ENCODE measurements around the gene TRDMT1. TPM values are rescaled to one million over a fixed set of nuclear protein-coding genes. Genes with fewer than 3 reads are reported as not detected.

TRDMT1 gene
- polyA plus RNA-seq, 1 experiment: 2.4 TPM

DNA sequence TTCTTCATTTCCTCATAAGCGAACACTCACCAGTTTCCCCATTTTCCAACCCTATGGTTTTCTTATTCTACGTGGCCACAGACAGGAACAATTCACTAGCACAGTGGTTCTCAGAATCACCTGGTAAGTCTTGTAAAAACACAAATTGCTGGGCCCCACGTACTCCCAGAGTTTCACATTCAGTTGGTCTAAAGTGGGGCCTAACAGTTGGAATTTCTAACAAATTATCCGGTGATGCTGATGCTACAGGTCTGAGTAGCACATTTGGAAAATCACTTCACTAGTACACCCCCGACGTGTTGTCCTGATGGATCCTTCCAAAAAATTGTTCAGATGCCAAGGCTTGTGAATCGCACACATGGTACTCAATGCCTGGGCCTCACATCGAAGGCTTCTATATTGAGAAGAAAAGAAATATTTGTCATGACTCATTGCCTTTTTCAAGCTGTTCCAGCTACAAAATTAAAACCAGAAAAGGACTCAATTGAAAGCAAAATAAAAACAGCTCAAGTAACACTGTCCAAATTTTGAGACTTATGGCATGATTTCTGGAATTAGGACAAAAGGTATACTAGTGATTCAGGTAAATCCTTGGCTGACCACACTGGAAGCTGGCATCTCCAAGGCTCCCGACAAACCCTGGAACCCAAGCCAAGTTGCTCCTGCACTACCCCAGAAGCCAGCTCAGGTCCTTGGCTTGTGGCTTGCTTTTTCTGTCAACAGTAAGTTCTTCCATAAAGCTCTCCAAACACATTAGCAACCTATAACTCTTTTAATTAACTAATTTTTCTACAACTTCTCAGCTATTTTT lies 13.7 kb upstream of the TRDMT1 start:
- TF ChIP-seq, protein P1, sequence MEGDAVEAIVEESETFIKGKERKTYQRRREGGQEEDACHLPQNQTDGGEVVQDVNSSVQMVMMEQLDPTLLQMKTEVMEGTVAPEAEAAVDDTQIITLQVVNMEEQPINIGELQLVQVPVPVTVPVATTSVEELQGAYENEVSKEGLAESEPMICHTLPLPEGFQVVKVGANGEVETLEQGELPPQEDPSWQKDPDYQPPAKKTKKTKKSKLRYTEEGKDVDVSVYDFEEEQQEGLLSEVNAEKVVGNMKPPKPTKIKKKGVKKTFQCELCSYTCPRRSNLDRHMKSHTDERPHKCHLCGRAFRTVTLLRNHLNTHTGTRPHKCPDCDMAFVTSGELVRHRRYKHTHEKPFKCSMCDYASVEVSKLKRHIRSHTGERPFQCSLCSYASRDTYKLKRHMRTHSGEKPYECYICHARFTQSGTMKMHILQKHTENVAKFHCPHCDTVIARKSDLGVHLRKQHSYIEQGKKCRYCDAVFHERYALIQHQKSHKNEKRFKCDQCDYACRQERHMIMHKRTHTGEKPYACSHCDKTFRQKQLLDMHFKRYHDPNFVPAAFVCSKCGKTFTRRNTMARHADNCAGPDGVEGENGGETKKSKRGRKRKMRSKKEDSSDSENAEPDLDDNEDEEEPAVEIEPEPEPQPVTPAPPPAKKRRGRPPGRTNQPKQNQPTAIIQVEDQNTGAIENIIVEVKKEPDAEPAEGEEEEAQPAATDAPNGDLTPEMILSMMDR (IDR thresholded peaks at IDR 0.05; ENCODE audit: insufficient read depth, low read depth, low read length): no peak
- peak; percentile 90 for DNase-seq (ENCODE audit: low read depth)
- POLR2A ChIA-PET: interaction anchor here (0.6 to 0.8 kb wide), 3 partner anchors 14 to 33 kb away, joined by 3 to 4 read pairs (median 4); no protein-coding TSS in a partner anchor

DNA sequence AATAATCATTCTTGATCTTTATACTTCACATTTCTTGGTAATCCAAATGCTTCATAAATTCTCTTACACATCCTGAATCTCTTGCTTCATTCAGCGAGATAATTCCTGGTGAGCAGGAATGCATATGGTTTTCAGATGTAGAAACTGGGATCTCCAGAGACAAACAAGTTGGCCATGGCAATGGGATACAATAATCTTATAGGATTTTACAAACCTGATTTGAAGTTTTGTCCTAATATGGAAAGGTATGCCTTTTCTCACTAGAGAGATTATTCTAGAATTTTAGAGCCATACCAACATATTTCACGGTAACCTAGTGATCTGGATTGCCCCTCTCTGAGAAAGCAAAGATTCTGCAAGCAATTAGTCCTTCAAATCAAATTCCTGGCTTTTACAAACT lies 13.1 kb upstream of the TRDMT1 start:
- CTCF ChIA-PET: no interaction called here
- TF ChIP-seq, protein P1 (IDR thresholded peaks at IDR 0.05; ENCODE audit: insufficient read depth, low read depth, low read length): no peak
- H3K36me3 ChIP-seq (ENCODE audit: control insufficient read depth, insufficient read depth, low read length): no peaks in the 10 kb centered on the region
- H3K27me3 ChIP-seq (ENCODE audit: control insufficient read depth, insufficient read depth, low read length): no peaks in the 10 kb centered on the region
- H3K4me3 ChIP-seq (ENCODE audit: low read depth, low read length): peak overlapping the region; percentile 16
- DNase-seq (ENCODE audit: low read depth): no peak
- POLR2A ChIA-PET: interaction anchor here (1.0 kb wide), 2 partner anchors 14 to 16 kb away, joined by 4 to 5 read pairs; no protein-coding TSS in a partner anchor

More for the DNA sequence above, 13.7 kb upstream of the TRDMT1 start:
- CTCF ChIA-PET: interaction anchor here (0.5 kb wide), 1 partner anchor 92 kb away, joined by 3 read pairs; no protein-coding TSS in a partner anchor
- Histone ChIP-seq H3K36me3 (ENCODE audit: control insufficient read depth, insufficient read depth, low read length) (no peaks in the 10 kb centered on the region), H3K4me3 (ENCODE audit: low read depth, low read length) (peak overlapping the region; percentile 16), H3K27me3 (ENCODE audit: control insufficient read depth, insufficient read depth, low read length) (no peaks in the 10 kb centered on the region)

DNA sequence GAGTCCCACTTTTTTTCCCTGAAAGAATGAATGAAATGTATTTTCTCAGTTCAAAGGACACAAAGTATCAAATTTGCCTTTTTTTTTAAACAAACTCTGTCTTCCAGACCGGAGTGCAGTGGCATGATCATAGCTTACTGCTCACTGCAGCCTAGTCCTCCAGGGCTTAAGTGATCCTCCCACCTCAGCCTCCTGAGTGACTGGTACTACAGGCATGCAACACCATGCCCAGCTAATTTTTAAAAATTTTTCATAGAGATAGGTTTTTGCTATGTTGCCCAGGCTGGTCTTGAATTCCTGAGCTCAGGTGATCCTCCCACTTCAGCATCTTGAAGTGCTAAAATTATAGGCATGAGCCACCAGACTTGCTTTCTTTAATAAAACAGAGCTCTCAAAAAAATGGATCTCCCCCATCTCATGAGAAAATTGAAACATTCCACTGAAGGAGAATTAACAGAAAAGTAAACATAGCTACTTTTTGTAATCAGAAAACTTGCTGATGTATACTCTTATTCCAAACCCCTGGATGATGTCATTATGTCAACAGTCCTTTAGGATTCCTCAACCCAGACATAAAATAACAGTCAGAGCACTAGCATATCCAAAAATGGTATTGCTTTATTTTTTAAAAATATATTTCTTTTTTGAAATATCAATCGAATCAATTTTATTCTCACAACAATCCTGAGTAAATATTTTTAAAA lies 12.3 kb upstream of the TRDMT1 start:
- TF ChIP-seq, protein P1 (IDR thresholded peaks at IDR 0.05; ENCODE audit: insufficient read depth, low read depth, low read length): no peak
- Histone ChIP-seq H3K4me3 (ENCODE audit: low read depth, low read length) (no peak overlapping the region), H3K27me3 (ENCODE audit: control insufficient read depth, insufficient read depth, low read length) (no peaks in the 10 kb centered on the region), H3K36me3 (ENCODE audit: control insufficient read depth, insufficient read depth, low read length) (no peaks in the 10 kb centered on the region)
- POLR2A ChIA-PET: interaction anchor here (1.0 kb wide), 2 partner anchors 15 to 17 kb away, joined by 4 to 5 read pairs; no protein-coding TSS in a partner anchor
- CTCF ChIA-PET: interaction anchor here (0.7 to 1.3 kb wide), 4 partner anchors 16 to 386 kb away, joined by 3 to 4 read pairs (median 3); no protein-coding TSS in a partner anchor
- no peak for DNase-seq (ENCODE audit: low read depth)

DNA sequence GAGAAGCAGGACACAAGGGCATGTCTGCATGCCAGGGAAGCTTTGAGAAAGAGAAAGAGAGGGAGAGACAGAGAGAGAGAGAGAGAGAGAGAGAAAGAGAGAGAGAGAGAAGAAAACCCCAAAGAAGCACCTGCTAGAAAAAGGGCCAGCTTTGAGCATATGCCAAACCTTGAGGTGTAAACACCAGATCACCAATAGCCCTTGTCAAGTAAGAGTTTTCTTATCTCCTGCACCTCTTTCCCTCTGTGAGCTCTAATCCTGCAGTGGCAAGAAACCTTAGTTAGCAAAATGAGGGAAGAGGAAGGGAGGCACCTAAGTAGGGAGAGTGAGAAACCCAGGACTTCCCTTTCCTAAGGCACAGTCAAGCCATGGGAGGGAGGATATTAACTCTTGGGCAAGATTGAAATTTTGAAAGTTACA lies 11.3 kb upstream of the TRDMT1 start:
- ChIA-PET CTCF (interaction anchor here (0.6 to 1.3 kb wide), 4 partner anchors 17 to 321 kb away, joined by 3 read pairs; no protein-coding TSS in a partner anchor), POLR2A (interaction anchor here (0.6 kb wide), 1 partner anchor 16 kb away, joined by 3 read pairs; no protein-coding TSS in a partner anchor)
- H3K36me3 ChIP-seq (ENCODE audit: control insufficient read depth, insufficient read depth, low read length): no peaks in the 10 kb centered on the region
- H3K27me3 ChIP-seq (ENCODE audit: control insufficient read depth, insufficient read depth, low read length): no peaks in the 10 kb centered on the region
- DNase-seq (ENCODE audit: low read depth): no peak
- TF ChIP-seq, protein P1 (IDR thresholded peaks at IDR 0.05; ENCODE audit: insufficient read depth, low read depth, low read length): no peak
- H3K4me3 ChIP-seq (ENCODE audit: low read depth, low read length): no peak overlapping the region

DNA sequence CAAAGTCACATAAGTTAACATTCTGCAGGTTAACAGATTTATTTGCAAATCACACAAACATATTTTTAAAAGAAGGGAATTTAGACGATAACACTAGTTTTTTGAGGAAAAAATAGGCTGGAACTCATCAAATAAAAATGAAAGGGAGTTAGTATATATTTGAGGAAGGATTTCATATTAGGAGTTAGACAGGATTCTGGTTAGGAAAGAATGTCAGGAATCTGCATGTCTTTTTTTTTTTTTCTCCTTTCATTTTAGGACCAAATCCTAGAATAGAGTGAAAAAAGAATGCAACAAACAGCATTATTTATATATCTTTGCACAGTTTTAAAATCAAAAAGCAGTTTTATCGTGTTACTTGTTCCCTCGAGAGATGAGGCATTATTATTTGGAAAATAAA lies 8.9 kb upstream of the TRDMT1 start:
- POLR2A ChIA-PET: no interaction called here
- TF ChIP-seq, protein P1 (IDR thresholded peaks at IDR 0.05; ENCODE audit: insufficient read depth, low read depth, low read length): no peak
- Histone ChIP-seq H3K27me3 (ENCODE audit: control insufficient read depth, insufficient read depth, low read length) (no peaks in the 10 kb centered on the region), H3K36me3 (ENCODE audit: control insufficient read depth, insufficient read depth, low read length) (no peaks in the 10 kb centered on the region), H3K4me3 (ENCODE audit: low read depth, low read length) (no peak overlapping the region; the same call in 1 of the 2 replicates)
- no peak for DNase-seq (ENCODE audit: low read depth)
- CTCF ChIA-PET: no interaction called here
